ENCODE data around the gene PIAS4. TPM values are rescaled to one million over a fixed set of nuclear protein-coding genes. Genes with fewer than 3 reads are reported as not detected.

Gene PIAS4
- total RNA-seq, 1 donor, result 21.4 TPM

DNA sequence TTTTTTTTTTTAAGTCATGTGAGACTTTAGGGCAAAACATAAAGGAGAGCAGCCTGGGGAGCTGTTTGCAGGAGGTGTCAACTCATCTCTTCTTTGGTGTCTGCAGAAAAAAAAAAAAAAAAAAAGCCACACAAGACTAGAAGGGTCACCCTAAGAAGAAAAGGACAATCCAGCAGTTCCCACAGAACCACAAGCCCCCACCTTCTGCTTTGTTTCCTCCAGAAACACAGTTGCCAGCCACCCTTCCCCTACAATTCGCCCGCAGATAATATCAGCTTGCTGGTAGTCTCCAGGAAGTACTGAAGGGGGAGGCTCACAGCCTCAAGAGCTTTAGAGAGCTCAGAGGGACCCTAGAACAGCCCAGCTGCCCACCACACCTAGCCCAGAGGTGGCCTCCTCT, 81.4 kb downstream of the PIAS4 start:
- H2AFZ ChIP-seq (ENCODE audit: low read length), result no peak overlapping the region
- H3K27ac ChIP-seq (ENCODE audit: low read depth, low read length), result no peak overlapping the region
- H3K4me3 ChIP-seq (ENCODE audit: insufficient read depth, low read length), result no peak overlapping the region
- peaks cover 4% of the 10 kb centered on the region for H3K27me3 ChIP-seq (ENCODE audit: insufficient read depth, low read length)
- H3K4me1 ChIP-seq (ENCODE audit: insufficient read depth, low read length), result no peaks in the 10 kb centered on the region
- TF ChIP-seq, protein P1, sequence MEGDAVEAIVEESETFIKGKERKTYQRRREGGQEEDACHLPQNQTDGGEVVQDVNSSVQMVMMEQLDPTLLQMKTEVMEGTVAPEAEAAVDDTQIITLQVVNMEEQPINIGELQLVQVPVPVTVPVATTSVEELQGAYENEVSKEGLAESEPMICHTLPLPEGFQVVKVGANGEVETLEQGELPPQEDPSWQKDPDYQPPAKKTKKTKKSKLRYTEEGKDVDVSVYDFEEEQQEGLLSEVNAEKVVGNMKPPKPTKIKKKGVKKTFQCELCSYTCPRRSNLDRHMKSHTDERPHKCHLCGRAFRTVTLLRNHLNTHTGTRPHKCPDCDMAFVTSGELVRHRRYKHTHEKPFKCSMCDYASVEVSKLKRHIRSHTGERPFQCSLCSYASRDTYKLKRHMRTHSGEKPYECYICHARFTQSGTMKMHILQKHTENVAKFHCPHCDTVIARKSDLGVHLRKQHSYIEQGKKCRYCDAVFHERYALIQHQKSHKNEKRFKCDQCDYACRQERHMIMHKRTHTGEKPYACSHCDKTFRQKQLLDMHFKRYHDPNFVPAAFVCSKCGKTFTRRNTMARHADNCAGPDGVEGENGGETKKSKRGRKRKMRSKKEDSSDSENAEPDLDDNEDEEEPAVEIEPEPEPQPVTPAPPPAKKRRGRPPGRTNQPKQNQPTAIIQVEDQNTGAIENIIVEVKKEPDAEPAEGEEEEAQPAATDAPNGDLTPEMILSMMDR (IDR thresholded peaks at IDR 0.05; ENCODE audit: extremely low read depth, low read depth, low read length), result no peak
- no peaks in the 10 kb centered on the region for H3K9me3 ChIP-seq (ENCODE audit: low read depth, low read length)
- H3K79me2 ChIP-seq (ENCODE audit: insufficient read depth, low read length), result no peaks in the 10 kb centered on the region
- no peak overlapping the region for H3K4me2 ChIP-seq (ENCODE audit: insufficient read depth, low read length)
- H3K36me3 ChIP-seq (ENCODE audit: insufficient read depth, low read length), result peaks cover 16% of the 10 kb centered on the region
- no peaks in the 10 kb centered on the region for H4K20me1 ChIP-seq (ENCODE audit: insufficient read depth, low read length)
- DNase-seq (ENCODE audit: insufficient read length, low spot score, missing footprints), result peak; percentile 72

Small RNAs within 50 kb of the gene (small RNA-seq; reads per million reads assigned to genes)
- gene SNORD37, result 20.9 reads per million, percentile 94 among the genes with 10 or more reads in this experiment

Other genes starting within 250 kb of the PIAS4 start
- 22.4 and 24.2 TPM in 2 replicates for gene APBA3, start 246.0 kb upstream of the PIAS4 start, total RNA-seq
- 41.6 and 44.8 TPM in 2 replicates for gene MRPL54, start 245.1 kb upstream of the PIAS4 start, total RNA-seq
- not detected in 2 replicates for gene RAX2, start 235.5 kb upstream of the PIAS4 start, total RNA-seq
- gene MATK, start 221.4 kb upstream of the PIAS4 start, total RNA-seq, result not detected in 2 replicates
- gene ZFR2, start 138.7 kb upstream of the PIAS4 start, total RNA-seq, result not detected in 2 replicates
- not detected in 2 replicates for gene ATCAY, start 127.1 kb upstream of the PIAS4 start, total RNA-seq
- gene NMRK2, start 74.7 kb upstream of the PIAS4 start, total RNA-seq, result not detected in 2 replicates
- 122 and 131 TPM in 2 replicates for gene DAPK3, start 36.6 kb upstream of the PIAS4 start, total RNA-seq
- 2,656 and 2,968 TPM in 2 replicates for gene EEF2, start 22.3 kb upstream of the PIAS4 start, total RNA-seq
- gene ZBTB7A, start 59.2 kb downstream of the PIAS4 start, total RNA-seq, result 38.6 and 42.7 TPM in 2 replicates
- 221 and 233 TPM in 2 replicates for gene MAP2K2, start 116.4 kb downstream of the PIAS4 start, total RNA-seq
- not detected in 2 replicates for gene CREB3L3, start 145.9 kb downstream of the PIAS4 start, total RNA-seq
- gene SIRT6, start 174.8 kb downstream of the PIAS4 start, total RNA-seq, result 8.3 and 16.3 TPM in 2 replicates
- gene ANKRD24, start 175.0 kb downstream of the PIAS4 start, total RNA-seq, result 0.29 and 0.72 TPM in 2 replicates
- not detected in 2 replicates for gene EBI3, start 221.8 kb downstream of the PIAS4 start, total RNA-seq
- gene YJU2, start 239.3 kb downstream of the PIAS4 start, total RNA-seq, result 15.3 and 17.0 TPM in 2 replicates

Data from osteoblast (primary cell).